ENCODE measurements around the gene TEX14.

DNA sequence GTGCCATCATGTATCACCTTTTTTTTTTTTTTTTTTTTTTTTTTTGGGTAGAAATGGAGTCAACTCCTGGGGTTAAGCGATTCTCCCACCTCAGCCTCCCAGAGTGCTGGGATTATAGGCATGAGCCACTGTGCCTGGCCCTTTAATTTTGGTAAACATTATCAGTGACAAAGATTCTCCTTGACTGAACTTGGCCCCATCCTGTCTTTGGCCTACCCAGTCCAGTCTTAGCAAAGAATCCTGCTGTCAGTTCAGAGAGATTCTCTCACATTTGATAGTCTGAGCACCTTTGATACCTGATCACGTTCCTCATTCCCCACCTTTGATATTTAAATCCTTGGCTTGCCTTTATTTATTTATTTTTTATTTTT lies 12.1 kb upstream of the TEX14 start:
- TF ChIP-seq CTCF (IDR thresholded peaks at IDR 0.05) (no peak), POLR2A (IDR thresholded peaks at IDR 0.05) (no peak), POLR2AphosphoS5 (IDR thresholded peaks at IDR 0.05) (no peak), EP300 (IDR thresholded peaks at IDR 0.05) (no peak)
